ENCODE results near the gene APCDD1.
"Not testable (repeated sequence)": the region's sequence is repeated elsewhere in the genome, so short reads cannot be mapped to it uniquely, and the experiment has no call there.

The APCDD1 gene

DNA sequence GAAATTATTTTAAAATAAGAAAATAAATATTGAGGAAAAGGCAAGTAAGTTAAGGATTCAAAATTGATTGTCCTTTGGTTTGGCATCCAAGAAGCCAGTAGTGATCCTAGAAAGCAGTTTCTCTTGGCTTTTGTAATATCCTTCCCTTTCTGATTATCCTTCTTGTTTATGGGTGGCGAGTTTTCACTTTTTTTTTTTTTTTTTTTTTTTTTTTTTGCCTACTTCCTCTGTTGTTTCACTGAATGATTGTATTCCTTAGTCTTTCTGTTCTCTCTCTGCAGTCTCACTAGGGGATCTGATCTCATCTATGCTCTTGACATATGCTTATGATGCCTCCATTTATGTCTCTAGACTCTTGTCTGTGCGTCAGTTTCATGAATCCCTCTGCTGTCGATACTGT is 75.6 kb downstream of the APCDD1 start:
- no peak for DNase-seq

DNA sequence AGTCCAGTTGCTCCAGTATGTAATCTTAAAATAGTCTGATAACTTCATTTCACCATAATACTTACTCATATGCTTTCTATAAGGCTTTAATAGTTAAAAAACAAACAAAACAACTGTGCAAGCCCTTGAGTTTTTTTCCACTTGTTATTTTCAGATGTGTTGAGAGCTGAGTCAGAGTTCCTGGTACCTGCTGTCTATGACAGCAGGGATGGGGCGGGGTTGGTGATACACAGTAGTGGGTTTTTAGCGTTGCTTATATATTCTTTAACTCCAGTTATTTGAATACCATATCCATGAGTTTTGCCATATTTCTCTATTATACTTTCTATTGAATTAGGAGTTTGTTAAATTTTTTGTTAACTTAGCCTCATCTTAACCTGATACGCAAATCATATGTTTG is 76.4 kb downstream of the APCDD1 start:
- peak; percentile 25 for DNase-seq

DNA sequence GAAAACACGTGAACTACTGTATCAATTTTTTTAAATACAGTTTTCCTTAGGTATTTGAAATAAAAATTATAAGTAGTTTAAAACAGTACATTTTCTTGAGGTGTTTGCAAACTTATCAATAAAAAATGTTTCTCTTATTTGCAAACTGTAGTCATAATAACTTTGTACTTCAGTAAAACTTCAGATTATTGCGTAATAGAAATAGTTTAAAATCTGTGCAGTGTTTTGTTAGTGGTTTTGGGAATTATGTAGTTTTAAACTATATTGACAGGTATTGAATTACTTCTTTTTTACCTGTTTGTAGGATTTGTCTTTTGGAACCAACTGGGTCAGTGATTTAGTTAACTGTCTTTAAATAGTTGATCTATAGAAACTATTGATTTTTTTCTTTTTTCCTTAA is 78.7 kb downstream of the APCDD1 start:
- no peak for DNase-seq

DNA sequence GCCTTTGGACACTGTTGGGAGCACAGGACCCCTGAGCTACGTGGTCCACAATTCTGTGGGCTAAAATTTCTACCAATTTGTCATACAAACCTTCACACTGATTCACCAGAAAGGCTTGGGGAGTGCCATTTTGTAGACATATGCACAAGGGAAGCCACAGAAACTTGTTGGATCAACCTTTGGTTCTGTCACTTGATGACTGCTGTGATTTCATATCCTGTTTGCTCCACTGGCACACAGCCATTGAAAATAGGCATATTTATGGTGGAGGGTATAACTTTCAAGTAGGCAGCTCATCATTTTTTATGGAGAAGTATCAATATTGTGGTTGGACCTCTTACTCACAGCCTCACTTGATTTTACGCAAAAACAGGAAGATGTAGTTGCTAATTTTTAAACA is 81.8 kb downstream of the APCDD1 start:
- DNase-seq: no peak

DNA sequence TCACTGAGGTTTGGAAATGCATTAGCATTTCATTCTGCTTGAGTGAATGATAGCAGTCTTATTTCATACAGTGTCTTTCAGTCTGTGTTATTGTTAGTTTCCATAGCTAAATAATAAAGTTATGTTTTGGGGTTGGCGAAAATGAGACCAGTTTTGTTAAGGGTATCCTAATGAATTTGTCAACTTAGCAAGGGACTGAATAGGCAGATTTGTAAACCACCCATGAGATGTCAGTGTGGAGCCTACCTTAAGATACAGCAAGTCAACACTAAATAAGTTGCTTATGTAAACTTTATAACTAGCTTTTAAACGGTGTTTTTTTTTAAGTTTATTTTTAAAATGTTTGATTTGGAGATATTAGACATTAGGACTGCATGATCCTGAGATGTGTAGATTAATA is 83.3 kb downstream of the APCDD1 start:
- DNase-seq: no peak

DNA sequence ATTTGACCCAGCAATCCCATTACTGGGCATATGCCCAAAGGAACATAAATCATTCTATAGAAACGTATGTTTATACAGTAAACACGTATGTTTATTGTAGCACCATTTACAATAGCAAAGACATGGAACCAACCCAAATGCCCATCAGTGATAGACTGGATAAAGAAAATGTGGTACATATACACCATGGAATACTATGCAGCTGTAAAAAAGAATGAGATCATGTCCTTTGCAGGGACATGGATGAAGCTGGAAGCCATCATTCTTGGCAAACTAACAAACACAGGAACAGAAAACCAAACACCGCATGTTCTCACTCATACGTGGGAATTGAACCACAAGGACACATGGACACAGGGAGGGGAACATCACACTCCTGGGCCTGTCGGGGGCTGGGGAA is 84.7 kb downstream of the APCDD1 start:
- not testable (repeated sequence) for DNase-seq

Measured in stimulated activated CD4-positive, alpha-beta T cell treated with anti-CD3 and anti-CD28 coated beads, Interleukin-12 subunit alpha, Interleukin-12 subunit beta, amount 100 ng/mL, for 4 hours (primary cell).